ENCODE results near the gene GABRA5. TPM values are rescaled to one million over a fixed set of nuclear protein-coding genes. Genes with fewer than 3 reads are reported as not detected.

The GABRA5 gene
- total and polyA plus RNA-seq, 10 of the 15 experiments (the other 5 are each of a cell fraction or from before 2014, with no cell fraction given), result 0.10 TPM; not detected in 9

GRCh38 chr15:26877831-26878230 is 11.0 kb downstream of the GABRA5 start:
- no peak overlapping the region for H3K9ac ChIP-seq (ENCODE audit: control insufficient read depth, insufficient read depth, low read length)
- intact Hi-C loops (cut with micrococcal nuclease; ENCODE audit: unreplicated experiment) (no loop called here), in situ Hi-C loops (cut with MboI) (no loop called here)
- RAD21 ChIA-PET (ENCODE audit: unreplicated experiment), result no interaction called here
- FAIRE-seq (no peak), ATAC-seq (no peak), DNase-seq (ENCODE audit: low read depth, low spot score) (no peak)
- no peak overlapping the region for H3K4me3 ChIP-seq
- BruUV-seq (replicated peaks), result no TSS peak
- POLR2A ChIA-PET, result no interaction called here
- no peak overlapping the region for H2AFZ ChIP-seq (ENCODE audit: control insufficient read depth, low read depth, low read length)
- CTCF ChIA-PET, result no interaction called here
- SMC1A ChIA-PET (ENCODE audit: uncharacterized antibody, unreplicated experiment), result no interaction called here
- H3K4me2 ChIP-seq (ENCODE audit: control insufficient read depth, insufficient read depth), result no peak overlapping the region
- no peaks in the 10 kb centered on the region; the same call in 2 of the 3 replicates for H3K9me3 ChIP-seq (replicated peaks; ENCODE audit: control insufficient read depth, insufficient read depth, low read length)
- no peaks in the 10 kb centered on the region for H3K27me3 ChIP-seq (replicated peaks in 1 of 2; ENCODE audit: control insufficient read depth in 2 of 2, insufficient read depth in 2 of 2, low read length in 1 of 2)
- no peaks in the 10 kb centered on the region for H3K36me3 ChIP-seq (ENCODE audit: control insufficient read depth in 2 of 2, insufficient read depth in 2 of 2, low read length in 1 of 2)
- H4K20me1 ChIP-seq (ENCODE audit: control insufficient read depth, insufficient read depth), result no peaks in the 10 kb centered on the region
- H3K4me1 ChIP-seq (ENCODE audit: control insufficient read depth, insufficient read depth, low read length), result no peaks in the 10 kb centered on the region
- H3K79me2 ChIP-seq (ENCODE audit: control insufficient read depth, insufficient read depth, low read length), result no peaks in the 10 kb centered on the region
- 34% methylated on average over 10 of the region's 10 CpGs for WGBS (ENCODE audit: insufficient coverage, insufficient replicate concordance, low lambda C conversion rate, missing lambda C conversion rate)
- H3K27ac ChIP-seq (ENCODE audit: control insufficient read depth, insufficient read depth), result no peak overlapping the region
- no peak for TF ChIP-seq SMAD1 (IDR thresholded peaks at IDR 0.05; ENCODE audit: low read depth, partially characterized antibody)
- no peak for TF ChIP-seq MEF2B (IDR thresholded peaks at IDR 0.05; ENCODE audit: partially characterized antibody, poor library complexity, severe bottlenecking)
- no peak for TF ChIP-seq ZNF384 (IDR thresholded peaks at IDR 0.05; ENCODE audit: borderline replicate concordance, low read depth, low read length)
- TF ChIP-seq ZNF687 (IDR thresholded peaks at IDR 0.05), result no peak
- no peak for TF ChIP-seq SMAD5 (IDR thresholded peaks at IDR 0.05; ENCODE audit: low read depth)
- no peak for TF ChIP-seq EED (IDR thresholded peaks at IDR 0.05; ENCODE audit: low read depth)
- no peak for TF ChIP-seq BCL3 (IDR thresholded peaks at IDR 0.05; ENCODE audit: borderline replicate concordance, insufficient read depth, low read depth, low read length, poor library complexity, severe bottlenecking)
- TF ChIP-seq NFYB (IDR thresholded peaks at IDR 0.05; ENCODE audit: insufficient read depth, low read depth, low read length), result no peak
- TF ChIP-seq ZNF274 (IDR thresholded peaks at IDR 0.05; ENCODE audit: insufficient read depth, insufficient read length), result no peak
- no peak for TF ChIP-seq DPF2 (IDR thresholded peaks at IDR 0.05)
- no peak for TF ChIP-seq CBX5 (IDR thresholded peaks at IDR 0.05; ENCODE audit: low read depth)
- no peak for TF ChIP-seq NRF1 (conservative IDR thresholded peaks at IDR 0.05; ENCODE audit: low read depth, low read length)
- no peak for TF ChIP-seq PRDM15 (CRISPR knock-in tag; IDR thresholded peaks at IDR 0.05)
- TF ChIP-seq MYB (IDR thresholded peaks at IDR 0.05; ENCODE audit: borderline replicate concordance, low read depth, low read length), result no peak

Data from GM12878 (cell line).